Subcutaneous abdominal adipose tissue (tissue), 5 donors: ENCODE data around the gene RTTN.

Source experiments
- H3K27ac ChIP-seq: one replicate; pipeline ENCODE4 v1.7.0; 2013; ENCODE audit warnings: low read depth, mild to moderate bottlenecking, inconsistent platforms, low read length, moderate library complexity
- H3K27me3 ChIP-seq, 5 donors: one replicate each; pipeline ENCODE4 v1.7.0; 2013; ENCODE audit warnings: low read length in 5 of 5, inconsistent platforms in 1 of 5; ENCODE audit not compliant: control insufficient read depth in 5 of 5, insufficient read depth in 4 of 5
- H3K36me3 ChIP-seq, 5 donors: one replicate each; pipeline ENCODE4 v1.7.0; 2013; ENCODE audit warnings: low read length in 5 of 5; ENCODE audit not compliant: control insufficient read depth in 5 of 5, insufficient read depth in 5 of 5
- H3K4me1 ChIP-seq, 5 donors: one replicate each; pipeline ENCODE4 v1.7.0; 2013; ENCODE audit warnings: low read length in 5 of 5, mild to moderate bottlenecking in 3 of 5, moderate library complexity in 1 of 5; ENCODE audit not compliant: control insufficient read depth in 5 of 5, insufficient read depth in 5 of 5
- H3K4me3 ChIP-seq, 5 donors: one replicate each; pipeline ENCODE4 v1.7.0; 2013; ENCODE audit warnings: low read length in 5 of 5, low read depth in 1 of 5
- H3K9ac ChIP-seq, 5 donors: one replicate each; pipeline ENCODE4 v1.7.0; 2013; ENCODE audit warnings: low read length in 5 of 5, mild to moderate bottlenecking in 4 of 5, moderate library complexity in 3 of 5
- H3K9me3 ChIP-seq, 5 donors: one replicate each; pipeline ENCODE4 v1.7.0; 2013; ENCODE audit warnings: low read length in 5 of 5; ENCODE audit not compliant: control insufficient read depth in 5 of 5
- donor health status: healthy.
- donor health status: healthy.
- donor health status: healthy.
- donor health status: healthy.
- donor health status: healthy.

RTTN gene

DNA sequence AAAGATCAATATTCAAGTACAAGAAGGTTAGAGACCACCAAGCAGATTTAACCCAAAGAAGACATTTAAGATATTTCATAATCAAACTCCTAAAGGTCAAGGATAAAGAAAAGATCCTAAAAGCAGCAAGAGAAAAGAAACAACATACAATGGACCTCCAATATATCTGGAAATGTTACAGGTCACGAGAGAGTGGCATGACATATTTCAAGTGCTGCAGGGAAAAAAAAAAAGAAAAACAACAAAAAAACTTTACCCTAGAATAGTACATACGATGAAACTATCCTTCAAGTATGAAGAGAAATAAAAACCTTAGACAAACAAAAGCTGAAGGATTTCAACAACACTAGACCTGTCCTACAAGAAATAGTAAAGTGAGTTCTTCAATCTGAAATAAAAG, 166.3 kb downstream of the RTTN start:
- Histone ChIP-seq H3K9me3 (peaks cover 0 to 4% (median 0%) of the 10 kb centered on the region in 5 donors), H3K27me3 (no peaks in the 10 kb centered on the region), H3K27ac (no peak overlapping the region), H3K4me1 (peaks cover 0 to 4% (median 0%) of the 10 kb centered on the region in 5 donors), H3K4me3 (no peak overlapping the region), H3K36me3 (peaks cover 2 to 15% (median 11%) of the 10 kb centered on the region in 5 donors), H3K9ac (no peak overlapping the region)

DNA sequence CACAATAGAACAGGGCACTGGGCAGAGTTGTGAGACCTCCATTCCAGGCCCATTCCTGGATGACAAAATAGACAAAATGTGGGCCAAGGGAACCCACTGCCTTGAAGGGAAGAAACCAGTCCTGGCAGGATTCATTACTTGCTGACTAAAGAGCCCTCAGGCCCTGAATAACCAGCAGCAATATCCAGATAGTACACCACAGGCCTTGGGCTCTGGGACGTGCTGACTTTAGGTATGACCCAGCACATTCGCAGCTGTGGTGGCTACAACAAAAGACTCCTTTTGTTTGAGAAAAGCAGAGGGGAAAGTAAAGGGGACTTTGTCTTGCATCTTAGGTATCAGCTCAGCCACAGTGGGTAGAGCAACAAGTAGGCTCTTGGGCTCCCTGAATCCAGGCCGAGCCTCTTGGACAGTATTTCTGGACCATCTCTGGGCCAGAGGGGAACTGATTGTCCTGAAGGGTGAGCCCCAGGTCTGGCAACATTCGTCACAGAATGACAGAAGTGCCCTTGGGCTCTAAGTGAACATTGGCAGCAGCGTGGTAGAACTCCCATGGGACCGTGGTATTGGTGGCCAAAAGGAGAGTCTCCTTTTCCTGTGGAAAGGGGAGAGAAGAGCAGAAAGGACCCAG, 167.9 kb downstream of the RTTN start:
- Histone ChIP-seq H3K27ac (no peak overlapping the region), H3K36me3 (peaks cover 2 to 15% (median 11%) of the 10 kb centered on the region in 5 donors), H3K9ac (no peak overlapping the region), H3K27me3 (no peaks in the 10 kb centered on the region), H3K9me3 (peaks cover 0 to 4% (median 0%) of the 10 kb centered on the region in 5 donors), H3K4me3 (no peak overlapping the region), H3K4me1 (peaks cover 0 to 4% (median 0%) of the 10 kb centered on the region in 5 donors)

DNA sequence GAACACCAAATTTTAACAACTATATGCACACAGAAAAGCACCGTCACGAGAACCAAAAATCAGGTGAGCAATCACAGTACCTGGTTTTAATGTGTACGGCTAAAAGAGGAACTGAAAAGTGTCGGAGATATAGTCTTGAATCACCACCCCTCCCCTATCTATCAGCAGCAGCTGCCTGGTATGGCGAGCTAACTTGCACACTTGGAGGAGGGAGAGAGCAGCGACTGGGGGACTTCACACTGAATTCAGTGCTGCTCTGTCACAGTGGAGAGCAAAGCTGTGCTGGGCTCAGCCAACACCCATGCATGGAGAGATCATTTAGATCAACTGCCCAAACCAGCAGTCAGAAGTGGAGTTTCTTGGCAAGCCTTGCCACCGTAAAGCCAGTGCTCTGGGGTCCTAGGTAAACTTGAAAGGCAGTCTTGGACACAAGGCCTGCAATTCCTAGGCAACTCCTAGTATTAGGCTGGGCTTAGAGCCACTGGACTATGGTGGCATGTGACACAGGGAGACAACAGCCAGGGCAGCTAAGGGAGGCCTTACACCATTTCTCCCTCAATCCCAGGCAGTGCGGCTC, 168.6 kb downstream of the RTTN start:
- H3K27me3 ChIP-seq, result no peaks in the 10 kb centered on the region
- H3K4me3 ChIP-seq, result no peak overlapping the region
- H3K9ac ChIP-seq, result no peak overlapping the region
- H3K4me1 ChIP-seq, result peaks cover 0 to 4% (median 0%) of the 10 kb centered on the region in 5 donors
- H3K36me3 ChIP-seq, result peaks cover 2 to 15% (median 11%) of the 10 kb centered on the region in 5 donors
- peaks cover 0 to 4% (median 0%) of the 10 kb centered on the region in 5 donors for H3K9me3 ChIP-seq
- H3K27ac ChIP-seq, result no peak overlapping the region

DNA sequence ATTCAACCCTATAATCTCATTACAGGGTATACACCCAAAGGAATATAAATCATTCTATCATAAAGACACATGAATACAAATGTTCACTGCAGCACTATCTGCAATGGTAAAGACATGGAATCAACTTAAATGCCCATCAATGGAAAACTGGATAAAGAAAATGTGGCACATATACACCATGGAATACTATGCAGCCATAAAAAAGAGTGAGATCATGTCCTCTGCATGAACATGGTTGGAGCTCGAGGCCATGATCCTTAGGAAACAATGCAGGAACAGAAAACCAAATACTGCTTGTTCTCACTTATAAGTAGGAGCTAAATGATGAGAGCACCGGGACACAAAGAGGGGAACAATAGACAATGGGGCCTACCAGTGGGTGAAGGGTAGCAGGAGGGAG, 169.3 kb downstream of the RTTN start:
- H3K36me3 ChIP-seq, result peaks cover 2 to 15% (median 11%) of the 10 kb centered on the region in 5 donors
- H3K9me3 ChIP-seq, result peaks cover 0 to 4% (median 0%) of the 10 kb centered on the region in 5 donors
- no peak overlapping the region for H3K27ac ChIP-seq
- no peak overlapping the region for H3K4me3 ChIP-seq
- no peaks in the 10 kb centered on the region for H3K27me3 ChIP-seq
- H3K4me1 ChIP-seq, result peaks cover 0 to under 1% (median 0%) of the 10 kb centered on the region in 5 donors
- no peak overlapping the region for H3K9ac ChIP-seq

DNA sequence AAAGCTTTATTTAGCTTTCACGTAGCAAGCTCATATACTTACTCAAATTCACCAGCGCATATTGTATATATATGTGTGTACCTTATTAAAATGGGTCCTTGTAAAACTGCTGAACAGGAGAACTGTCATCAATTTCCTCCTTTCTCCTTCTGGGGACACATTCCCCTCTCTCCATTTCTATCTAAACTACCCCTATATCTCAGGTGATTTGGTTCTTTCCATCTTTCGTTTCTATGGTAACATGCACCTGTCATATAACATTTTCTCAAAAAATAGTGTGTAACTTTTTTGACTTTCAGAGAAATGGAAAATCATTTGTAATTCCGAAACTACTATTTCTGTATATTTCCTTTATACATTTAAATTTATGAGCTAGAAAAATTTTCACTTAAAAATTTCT, 174.3 kb downstream of the RTTN start:
- peaks cover 0 to 3% (median 0%) of the 10 kb centered on the region in 5 donors for H3K9me3 ChIP-seq
- no peak overlapping the region for H3K27ac ChIP-seq
- H3K27me3 ChIP-seq, result no peaks in the 10 kb centered on the region
- H3K9ac ChIP-seq, result no peak overlapping the region
- no peak overlapping the region for H3K4me3 ChIP-seq
- peaks cover 4 to 17% (median 10%) of the 10 kb centered on the region in 5 donors for H3K36me3 ChIP-seq
- no peaks in the 10 kb centered on the region for H3K4me1 ChIP-seq

DNA sequence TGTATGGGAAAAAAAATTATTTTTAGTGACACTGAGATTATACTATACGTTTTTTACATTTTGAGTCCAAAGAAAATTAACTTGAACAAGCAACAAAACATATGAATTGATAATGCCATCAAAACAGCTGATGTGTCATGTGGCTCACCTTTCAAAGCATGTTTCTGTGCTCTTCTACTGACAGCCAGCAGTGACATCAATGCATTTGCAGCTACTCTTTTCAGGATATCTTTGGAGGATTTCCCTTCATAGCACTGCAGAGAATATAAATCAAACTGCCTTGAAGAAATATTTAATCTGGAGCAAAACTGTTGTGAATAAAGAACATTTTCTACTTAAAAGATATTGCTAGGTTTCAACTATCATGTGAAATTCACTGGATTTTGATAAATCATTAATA, 174.8 kb downstream of the RTTN start:
- H3K4me1 ChIP-seq, result no peaks in the 10 kb centered on the region
- no peaks in the 10 kb centered on the region for H3K27me3 ChIP-seq
- peaks cover 4 to 17% (median 12%) of the 10 kb centered on the region in 5 donors for H3K36me3 ChIP-seq
- no peak overlapping the region for H3K27ac ChIP-seq
- H3K9me3 ChIP-seq, result no peaks in the 10 kb centered on the region
- H3K4me3 ChIP-seq, result no peak overlapping the region
- no peak overlapping the region for H3K9ac ChIP-seq

DNA sequence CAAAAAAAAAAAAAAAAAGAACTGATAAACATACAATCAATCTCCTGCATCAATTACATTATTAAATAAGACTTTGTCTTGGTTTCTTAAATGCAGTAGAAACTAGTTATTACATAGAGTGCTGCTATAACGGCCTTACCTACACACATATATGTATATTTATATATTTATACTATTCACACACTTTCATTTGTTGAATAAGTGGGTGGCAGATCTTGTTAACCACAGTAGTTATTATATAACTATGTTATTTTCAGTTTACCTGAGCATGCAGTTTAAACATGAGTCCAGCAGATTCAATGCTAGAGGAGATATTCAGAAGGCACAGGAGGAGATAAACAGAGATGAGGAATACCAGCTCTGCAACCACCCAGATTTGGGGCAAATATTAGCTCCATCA, 176.3 kb downstream of the RTTN start:
- Histone ChIP-seq H3K9me3 (no peaks in the 10 kb centered on the region), H3K4me1 (no peaks in the 10 kb centered on the region), H3K4me3 (no peak overlapping the region), H3K27ac (no peak overlapping the region), H3K9ac (no peak overlapping the region), H3K27me3 (no peaks in the 10 kb centered on the region), H3K36me3 (peaks cover 12 to 30% (median 12%) of the 10 kb centered on the region in 5 donors)

DNA sequence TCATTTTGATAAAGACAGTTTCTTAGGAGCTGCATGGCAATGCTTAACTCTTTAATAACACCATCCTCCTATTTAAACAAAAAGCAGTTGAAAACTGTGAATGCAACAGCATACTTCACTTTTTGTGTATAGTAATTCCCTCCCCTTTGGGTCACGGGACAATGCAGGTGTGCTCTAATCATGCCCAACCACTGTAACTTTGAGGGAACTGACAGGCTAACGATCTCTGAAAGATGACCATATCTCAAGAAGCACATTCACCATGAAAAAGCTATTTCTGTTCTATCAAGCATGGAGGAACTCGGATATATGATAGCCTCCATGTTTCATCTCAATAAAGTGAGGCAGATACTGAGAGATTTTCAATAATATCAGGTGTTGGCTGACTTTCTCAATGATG, 176.8 kb downstream of the RTTN start:
- Histone ChIP-seq H3K4me1 (no peaks in the 10 kb centered on the region), H3K27me3 (no peaks in the 10 kb centered on the region), H3K9me3 (no peaks in the 10 kb centered on the region), H3K27ac (no peak overlapping the region), H3K36me3 (peaks cover 12 to 34% (median 14%) of the 10 kb centered on the region in 5 donors), H3K4me3 (no peak overlapping the region), H3K9ac (no peak overlapping the region)

DNA sequence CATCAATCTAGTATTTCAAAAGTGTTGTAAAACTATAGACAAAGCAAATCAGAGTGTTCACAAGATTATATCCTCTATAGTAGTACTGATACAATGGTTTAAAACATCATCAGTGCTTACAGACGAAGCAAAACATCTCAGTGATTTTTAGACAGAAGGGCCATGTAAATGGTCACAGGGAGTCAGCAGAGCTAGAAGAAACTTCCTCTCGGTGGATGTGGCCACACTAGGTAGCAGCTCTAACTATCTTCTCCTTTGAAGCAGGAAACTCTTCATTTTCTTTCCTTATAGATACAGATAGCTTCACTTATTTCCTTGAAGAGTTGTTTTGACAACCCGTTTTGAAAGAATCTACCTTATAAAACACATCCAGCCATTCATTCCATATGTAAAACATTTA, 177.4 kb downstream of the RTTN start:
- no peak overlapping the region for H3K27ac ChIP-seq
- no peaks in the 10 kb centered on the region for H3K4me1 ChIP-seq
- no peak overlapping the region for H3K4me3 ChIP-seq
- peaks cover 17 to 39% (median 20%) of the 10 kb centered on the region in 5 donors for H3K36me3 ChIP-seq
- H3K27me3 ChIP-seq, result no peaks in the 10 kb centered on the region
- no peaks in the 10 kb centered on the region for H3K9me3 ChIP-seq
- no peak overlapping the region for H3K9ac ChIP-seq

DNA sequence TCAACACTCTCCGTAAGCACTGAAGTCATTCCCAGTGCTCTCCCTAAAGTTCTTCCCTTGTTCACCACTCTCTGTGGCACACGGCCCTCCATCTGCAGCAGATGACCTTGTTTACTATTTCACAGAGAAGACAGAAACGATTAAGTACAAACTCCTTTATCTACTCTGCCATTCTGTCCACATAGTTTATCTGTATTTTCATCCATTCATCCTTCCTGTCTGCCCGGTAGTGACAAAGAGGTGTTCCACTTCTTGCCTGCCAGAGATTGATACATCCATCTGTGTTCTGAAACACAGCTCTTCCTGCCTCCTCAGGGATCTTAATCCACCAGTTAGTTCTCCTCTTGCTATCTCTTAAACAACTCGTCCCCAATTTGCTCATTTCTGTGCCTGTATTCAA, 179.9 kb downstream of the RTTN start:
- no peak overlapping the region for H3K4me3 ChIP-seq
- H3K9me3 ChIP-seq, result no peaks in the 10 kb centered on the region
- no peaks in the 10 kb centered on the region for H3K4me1 ChIP-seq
- peaks cover 25 to 57% (median 35%) of the 10 kb centered on the region in 5 donors for H3K36me3 ChIP-seq
- no peak overlapping the region for H3K27ac ChIP-seq
- no peak overlapping the region for H3K9ac ChIP-seq
- no peaks in the 10 kb centered on the region for H3K27me3 ChIP-seq
